Measurements from ENCODE around the gene LHPP. TPM values are rescaled to one million over a fixed set of nuclear protein-coding genes. Genes with fewer than 3 reads are reported as not detected.

The LHPP gene
- total RNA-seq, 4 donors from 2014 or later, result 8.7 to 19.9 (median 15.5) TPM

GRCh38 chr10:124637091-124637700 lies 175.6 kb downstream of the LHPP start:
- intact Hi-C loops (cut with DNase I; ENCODE audit: low total_unique reads), result no loop called here
- no peak overlapping the region for H3K4me3 ChIP-seq (ENCODE audit: low read depth, poor library complexity, severe bottlenecking)
- WGBS, 2 donors, result 95 to 97% methylated on average over 12 to 14 of the region's 14 CpGs
- no peak for DNase-seq (ENCODE audit: low spot score in 2 of 2)
- no peak for TF ChIP-seq POLR2A (IDR thresholded peaks at IDR 0.05)
- no peak for TF ChIP-seq CTCF (IDR thresholded peaks at IDR 0.05)

GRCh38 chr10:124637746-124638145 lies 176.1 kb downstream of the LHPP start:
- WGBS, 2 donors, result 97 to 98% methylated on average over 8 of the region's 8 CpGs
- no peak for TF ChIP-seq CTCF (IDR thresholded peaks at IDR 0.05)
- no peak for TF ChIP-seq POLR2A (IDR thresholded peaks at IDR 0.05)
- H3K4me3 ChIP-seq (ENCODE audit: low read depth, poor library complexity, severe bottlenecking), result no peak overlapping the region
- DNase-seq (ENCODE audit: low spot score in 2 of 2), result no peak
- intact Hi-C loops (cut with DNase I; ENCODE audit: low total_unique reads), result no loop called here

GRCh38 chr10:124639206-124639605 lies 177.6 kb downstream of the LHPP start:
- DNase-seq (ENCODE audit: low spot score in 2 of 2), result no peak
- no peak overlapping the region for H3K4me3 ChIP-seq (ENCODE audit: low read depth, poor library complexity, severe bottlenecking)
- 77 to 95% methylated on average over 5 to 6 of the region's 6 CpGs for WGBS, 2 donors
- intact Hi-C loops (cut with DNase I; ENCODE audit: low total_unique reads), result no loop called here
- no peak for TF ChIP-seq POLR2A (IDR thresholded peaks at IDR 0.05)
- TF ChIP-seq CTCF (IDR thresholded peaks at IDR 0.05), result no peak

GRCh38 chr10:124639646-124640045 lies 178.0 kb downstream of the LHPP start:
- H3K4me3 ChIP-seq (ENCODE audit: low read depth, poor library complexity, severe bottlenecking), result no peak overlapping the region
- intact Hi-C loops (cut with DNase I; ENCODE audit: low total_unique reads), result no loop called here
- WGBS, 2 donors, result 93 to 98% methylated on average over 6 of the region's 6 CpGs
- no peak for DNase-seq (ENCODE audit: low spot score in 2 of 2)
- TF ChIP-seq POLR2A (IDR thresholded peaks at IDR 0.05), result no peak
- no peak for TF ChIP-seq CTCF (IDR thresholded peaks at IDR 0.05)

- intact Hi-C loops (cut with DNase I; ENCODE audit: low total_unique reads), result no loop called here
- no peak overlapping the region for H3K4me3 ChIP-seq (ENCODE audit: low read depth, poor library complexity, severe bottlenecking)
- 84% methylated on average over 7 of the region's 7 CpGs for WGBS, 2 donors
- TF ChIP-seq POLR2A (IDR thresholded peaks at IDR 0.05) (no peak), CTCF (IDR thresholded peaks at IDR 0.05) (no peak)
- DNase-seq (ENCODE audit: low spot score in 2 of 2), result no peak
Observed at GRCh38 chr10:124640056-124640455, 178.4 kb downstream of the LHPP start.
